Stimulated activated CD4-positive, alpha-beta T cell treated with anti-CD3 and anti-CD28 coated beads, Interleukin-4, amount 100 ng/mL, for 1 hour (primary cell): ENCODE results near the gene GBGT1.

Source experiments
- DNase-seq: peaks from one replicate; pipeline ENCODE4 v3.0.0-alpha.2; 2020

The GBGT1 gene

DNA sequence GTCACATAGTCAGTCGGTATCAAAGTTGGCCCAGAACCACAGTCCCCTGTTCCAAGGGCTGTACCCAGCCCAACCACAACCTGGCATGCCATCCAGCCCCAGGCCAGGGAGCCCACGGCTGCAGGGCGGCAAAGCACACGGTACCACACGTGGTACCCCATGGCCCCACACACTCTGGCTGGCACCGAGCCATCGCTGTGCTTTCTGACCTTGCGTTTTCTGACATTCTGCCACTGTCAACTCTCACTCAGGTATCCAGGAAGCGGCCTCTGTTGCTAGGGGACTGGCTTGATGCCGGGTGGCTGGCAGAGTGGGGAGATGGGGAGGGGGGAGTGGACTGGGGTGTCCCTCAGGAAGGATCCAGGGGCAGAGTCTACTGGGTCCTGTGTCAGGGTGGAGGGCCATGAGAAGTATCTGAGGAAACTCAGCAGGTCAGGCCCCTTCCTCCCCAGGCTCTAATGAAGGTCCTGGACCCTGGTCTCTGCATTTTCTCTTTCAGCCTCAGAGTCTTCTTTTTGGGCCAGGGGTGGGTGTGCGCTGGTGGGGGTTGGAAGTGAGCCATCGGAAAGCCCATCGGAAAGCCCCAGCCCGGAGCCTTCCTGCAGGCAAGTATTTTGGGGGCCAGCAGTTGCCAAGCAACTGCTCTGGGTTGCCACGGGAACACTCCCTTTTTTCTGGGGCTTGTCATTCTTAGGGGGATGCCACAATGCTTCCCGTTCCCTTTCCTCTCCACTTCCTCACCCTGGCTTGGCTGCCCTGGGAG lies 21.7 kb downstream of the GBGT1 start:
- peak; percentile 60 for DNase-seq

DNA sequence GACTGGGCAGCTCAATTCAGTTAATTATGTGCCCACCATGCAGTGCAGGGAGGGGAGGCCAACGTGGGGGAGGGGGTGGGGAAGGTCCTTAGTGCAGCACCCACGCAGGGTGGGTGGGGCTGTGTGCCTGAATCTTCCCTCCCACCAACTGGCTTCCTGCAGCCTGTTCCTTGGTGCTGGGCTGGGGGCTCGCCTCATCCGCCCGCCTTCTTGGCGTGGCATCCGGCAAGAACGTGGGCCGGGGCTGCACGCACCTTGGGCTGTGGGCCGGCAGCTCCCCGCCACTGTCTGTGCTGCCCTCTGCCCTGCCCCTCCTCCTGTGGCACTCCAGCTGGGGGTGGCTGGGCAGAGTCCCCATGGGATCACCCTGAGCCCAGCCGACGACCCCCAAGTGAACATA lies 23.1 kb downstream of the GBGT1 start:
- no peak for DNase-seq

DNA sequence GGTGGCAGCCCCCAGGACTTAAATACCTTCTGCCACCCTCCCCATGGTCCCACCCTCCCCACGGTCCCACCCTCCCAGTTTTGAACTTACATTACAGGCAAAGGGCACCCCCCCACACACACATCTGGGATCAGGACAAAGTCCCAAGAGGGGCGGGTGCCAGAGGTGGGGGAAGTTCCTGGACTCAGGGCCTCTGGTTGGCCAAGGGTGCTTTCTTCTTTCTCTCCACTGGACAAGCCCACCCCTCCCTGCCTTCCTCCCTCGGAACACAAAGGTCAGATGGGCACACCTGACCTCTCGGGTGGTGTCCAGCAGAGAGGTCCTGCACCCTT lies 23.6 kb downstream of the GBGT1 start:
- DNase-seq: no peak

DNA sequence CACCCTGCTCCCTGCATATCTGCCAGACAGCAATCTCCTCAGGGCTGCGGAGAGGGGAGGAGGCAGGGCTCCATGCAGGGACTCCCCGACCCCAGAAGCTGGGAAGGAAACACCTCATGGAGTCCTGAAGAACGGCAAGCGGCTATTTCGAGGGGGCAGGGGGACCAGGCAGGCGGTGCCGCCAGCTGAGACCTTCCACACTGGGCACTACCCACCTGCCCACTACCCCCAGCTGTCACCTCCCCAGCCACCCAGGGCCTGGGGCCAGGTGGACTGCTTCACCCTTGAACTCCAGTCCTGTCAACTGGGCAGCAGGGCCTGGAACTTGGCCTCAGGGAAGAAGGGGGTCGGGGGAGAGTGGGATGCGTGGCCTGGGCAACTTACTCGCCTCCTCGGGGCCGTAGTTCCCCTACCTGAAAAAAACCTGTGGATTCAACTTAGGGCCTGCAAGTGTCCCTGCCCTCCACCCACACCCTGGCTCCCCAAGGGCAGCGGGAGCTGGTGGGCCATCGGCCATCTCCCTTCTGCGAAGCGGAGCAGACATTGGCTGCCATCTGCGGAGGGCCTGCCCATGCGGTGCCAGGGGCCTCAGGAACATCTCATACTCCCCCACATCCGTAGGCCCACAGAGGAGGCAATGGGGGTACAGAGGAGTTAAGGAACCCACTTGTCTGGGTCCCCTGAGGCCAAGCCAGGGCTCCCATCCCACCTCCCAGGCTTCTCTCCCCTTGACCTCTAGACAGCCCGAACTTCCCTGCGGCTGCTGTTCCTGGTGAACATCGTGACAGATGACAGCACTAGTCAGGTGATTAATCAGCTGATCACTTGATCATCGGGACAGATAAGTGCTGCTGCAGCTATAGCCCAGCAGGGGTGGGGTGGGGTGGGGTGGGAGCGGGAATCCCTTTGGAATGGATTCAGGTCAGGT lies 24.2 kb downstream of the GBGT1 start:
- DNase-seq: no peak

DNA sequence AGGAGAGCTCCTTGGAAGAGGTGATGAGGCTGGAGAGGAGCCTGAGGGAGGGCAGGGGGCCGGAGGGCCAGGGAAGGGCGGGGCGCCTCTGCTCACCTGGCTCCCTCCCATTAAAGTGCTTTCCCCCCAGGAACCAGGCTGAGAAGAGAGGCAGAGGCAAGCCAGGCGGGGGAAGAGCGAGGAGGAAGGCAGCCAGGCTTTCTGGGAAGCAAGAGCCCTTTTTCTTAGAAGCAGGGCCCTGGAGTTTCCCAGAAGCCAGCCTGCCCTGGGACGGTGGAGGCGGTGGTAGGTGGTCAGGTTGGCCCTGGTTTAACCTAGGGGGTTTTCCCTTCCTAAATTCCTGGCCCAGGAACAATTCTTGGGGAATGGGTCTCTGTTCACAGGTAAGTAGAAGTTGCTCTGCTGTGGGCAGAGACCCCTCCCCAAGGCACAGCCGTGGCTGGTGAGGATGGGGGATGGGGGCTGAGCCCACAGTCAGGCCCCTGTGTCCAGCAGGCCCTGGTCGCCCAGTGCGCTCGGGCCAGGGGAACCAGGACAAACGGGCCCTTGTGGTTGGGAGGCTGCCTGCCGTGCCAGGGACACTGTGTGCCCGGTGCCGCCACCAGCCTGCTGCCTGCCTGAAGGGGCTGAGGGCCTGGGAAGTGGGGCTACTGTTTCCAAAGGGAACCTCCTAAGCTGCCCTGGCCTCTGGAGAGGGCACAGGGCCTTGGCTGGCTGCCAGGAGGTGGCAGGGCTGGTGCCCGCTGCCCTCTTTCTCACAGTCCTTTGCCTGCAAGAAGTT lies 26.1 kb downstream of the GBGT1 start:
- no peak for DNase-seq

DNA sequence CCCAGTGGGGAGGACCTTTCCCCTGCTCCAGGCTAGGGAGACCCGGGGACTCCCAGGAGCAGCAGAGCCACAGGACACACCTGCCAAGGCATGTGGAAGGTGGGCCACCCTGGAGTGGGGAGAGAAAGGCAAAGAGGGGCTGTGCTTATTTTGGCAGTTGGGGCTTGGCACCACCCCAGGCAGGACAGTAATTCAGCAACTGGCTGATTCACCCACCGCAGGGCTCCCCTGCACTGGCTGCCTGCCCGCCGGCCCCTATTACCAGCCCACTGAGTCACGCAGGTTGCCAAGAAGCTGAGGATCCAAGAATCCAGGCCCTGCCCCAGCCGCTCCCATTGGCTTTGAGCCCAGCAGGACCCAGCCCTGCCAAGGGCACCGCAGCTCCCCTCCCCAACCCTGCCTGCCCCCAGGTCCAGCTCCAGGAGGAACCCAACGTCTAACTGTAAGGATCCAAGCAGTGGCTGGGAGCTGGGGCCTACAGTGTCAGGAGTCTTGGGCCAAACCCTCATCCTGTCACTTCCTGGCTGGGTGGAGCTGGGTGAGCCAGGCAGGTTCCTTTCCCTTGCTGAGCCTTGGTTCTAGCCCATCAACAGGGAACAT lies 28.5 kb downstream of the GBGT1 start:
- peak; percentile 59 for DNase-seq

DNA sequence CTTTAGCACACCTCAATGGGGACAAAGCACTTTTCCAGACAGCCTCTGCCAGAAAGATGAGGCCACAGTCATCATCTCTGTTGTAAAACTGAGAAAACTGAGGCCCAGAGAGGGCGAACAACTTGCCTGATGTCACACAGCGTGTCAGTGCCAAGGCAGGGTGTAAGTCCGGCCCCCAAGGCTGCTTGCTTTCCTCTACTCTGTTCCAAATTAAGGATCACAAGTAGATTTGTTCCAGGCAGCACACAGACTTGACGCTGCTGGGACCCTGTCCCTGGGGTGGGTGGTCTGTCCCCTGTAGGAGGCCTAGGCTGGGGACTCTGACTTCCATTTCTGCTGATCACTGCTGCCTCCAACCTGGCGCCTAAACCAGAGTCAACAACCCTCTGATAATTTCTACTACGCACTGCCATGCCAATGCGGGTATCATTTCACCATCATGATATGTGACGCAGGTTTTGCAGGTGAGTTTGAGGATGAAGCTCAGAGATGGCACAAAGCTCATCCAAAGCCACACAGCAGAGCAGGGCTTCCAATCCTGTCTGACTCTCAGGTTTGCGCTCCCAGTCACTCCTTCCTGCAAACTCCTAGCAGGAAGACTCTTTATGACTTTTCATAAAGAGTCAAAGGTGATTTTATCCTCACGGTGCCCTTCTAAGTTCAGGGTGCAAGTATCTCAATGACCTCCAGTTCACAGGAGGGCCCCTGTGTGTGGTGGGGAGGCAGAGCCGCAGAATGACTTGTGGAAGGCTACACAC lies 29.1 kb downstream of the GBGT1 start:
- DNase-seq: no peak

DNA sequence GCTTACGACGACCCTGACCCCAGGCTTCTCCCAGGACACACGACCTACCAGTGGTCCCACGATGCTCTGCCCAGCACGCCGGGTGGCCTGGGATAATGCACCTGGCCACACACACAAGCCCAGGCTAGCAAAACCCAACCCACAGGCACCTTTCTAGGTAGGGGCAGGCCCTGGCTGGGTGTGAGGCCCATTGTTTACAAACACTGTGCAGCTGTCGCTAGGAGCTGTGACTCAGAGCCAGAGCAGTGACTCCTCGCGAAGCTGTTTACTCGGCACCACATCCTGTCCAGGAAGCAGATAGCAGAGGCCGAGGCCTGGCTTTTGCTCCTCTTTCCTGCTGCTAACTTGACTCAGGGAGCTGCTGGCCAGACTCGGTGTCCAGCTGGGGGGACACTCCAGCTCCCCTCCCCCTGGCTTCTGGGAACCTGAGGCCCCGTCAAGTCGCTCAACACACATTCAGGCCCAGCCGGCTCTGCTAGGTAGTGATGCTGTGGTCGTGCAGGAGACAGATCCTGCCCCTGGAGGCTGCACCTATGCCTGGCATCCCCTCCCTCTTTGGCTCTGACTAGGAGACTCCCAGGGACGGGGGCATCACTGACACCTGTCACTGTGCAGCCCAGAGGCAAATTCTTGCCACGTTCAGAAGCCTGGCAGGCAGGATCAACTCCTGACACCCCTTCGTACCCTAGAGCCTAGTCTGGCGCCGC lies 29.9 kb downstream of the GBGT1 start:
- peak; percentile 75 for DNase-seq

DNA sequence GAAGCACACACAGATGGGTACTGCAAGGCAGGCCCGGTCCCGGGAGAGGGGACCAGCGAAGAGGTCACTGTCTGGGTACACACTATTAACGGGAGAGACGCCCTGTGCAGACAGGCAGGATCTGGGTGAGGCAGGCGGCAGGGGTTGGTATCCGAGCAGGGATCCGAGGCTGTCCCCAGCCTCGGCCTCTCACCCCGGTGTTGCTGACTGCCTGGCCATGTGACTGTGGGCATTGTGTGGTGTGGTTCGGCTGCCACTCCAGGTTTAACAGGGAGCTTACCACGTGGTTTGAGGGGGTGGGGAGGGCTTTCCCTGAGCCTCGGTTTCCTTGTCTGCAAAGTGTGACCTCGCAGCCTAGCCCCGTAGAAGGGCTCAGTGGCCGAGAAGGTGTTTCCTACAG lies 31.5 kb downstream of the GBGT1 start:
- DNase-seq: no peak

DNA sequence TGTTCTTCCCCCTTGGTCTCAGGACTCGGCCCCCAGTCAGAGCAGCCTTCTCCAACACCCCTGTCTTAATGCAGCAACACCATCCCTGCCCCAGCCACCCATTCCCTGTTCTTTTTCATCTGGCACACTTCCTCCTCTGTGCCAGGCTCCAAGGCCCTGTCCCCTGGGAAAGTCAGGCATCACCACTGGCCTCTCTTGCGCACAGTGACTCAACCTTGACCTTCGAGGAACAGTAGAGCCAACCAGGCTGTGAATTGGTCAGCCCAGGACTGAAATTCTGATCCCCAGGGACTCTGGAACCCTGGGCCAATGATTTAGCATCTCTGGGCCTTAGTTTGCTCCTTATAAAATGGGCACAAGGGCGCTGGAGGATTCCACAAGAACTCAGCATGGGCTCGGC lies 32.2 kb downstream of the GBGT1 start:
- DNase-seq: no peak

DNA sequence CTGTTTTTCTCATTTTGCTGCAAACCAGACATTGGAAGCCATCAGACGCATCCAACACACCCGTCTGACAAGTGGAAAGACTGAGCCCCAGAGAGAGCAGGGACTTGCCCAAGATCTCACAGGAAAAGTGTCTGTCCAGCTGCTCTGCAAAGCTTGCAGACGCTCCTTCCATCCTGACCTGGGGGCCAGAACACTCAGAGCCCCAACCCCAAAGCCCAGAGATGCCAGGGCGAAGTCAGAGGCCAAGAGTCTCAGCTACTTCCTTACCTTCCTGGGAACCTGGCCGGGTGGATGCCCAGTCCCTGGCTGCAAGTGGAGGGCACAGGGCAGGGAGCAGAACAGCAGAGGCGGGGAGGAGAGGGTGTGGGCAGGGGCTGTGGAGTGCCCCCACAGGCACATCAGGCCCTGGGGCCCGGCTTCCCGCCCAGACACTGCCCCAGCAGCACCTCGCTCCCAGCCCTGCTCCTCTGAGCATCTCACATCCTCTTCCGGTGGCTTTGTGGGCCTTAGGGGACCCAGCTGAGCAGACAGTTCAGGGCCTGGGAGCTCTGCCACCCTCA lies 32.9 kb downstream of the GBGT1 start:
- peak; percentile 29 for DNase-seq

DNA sequence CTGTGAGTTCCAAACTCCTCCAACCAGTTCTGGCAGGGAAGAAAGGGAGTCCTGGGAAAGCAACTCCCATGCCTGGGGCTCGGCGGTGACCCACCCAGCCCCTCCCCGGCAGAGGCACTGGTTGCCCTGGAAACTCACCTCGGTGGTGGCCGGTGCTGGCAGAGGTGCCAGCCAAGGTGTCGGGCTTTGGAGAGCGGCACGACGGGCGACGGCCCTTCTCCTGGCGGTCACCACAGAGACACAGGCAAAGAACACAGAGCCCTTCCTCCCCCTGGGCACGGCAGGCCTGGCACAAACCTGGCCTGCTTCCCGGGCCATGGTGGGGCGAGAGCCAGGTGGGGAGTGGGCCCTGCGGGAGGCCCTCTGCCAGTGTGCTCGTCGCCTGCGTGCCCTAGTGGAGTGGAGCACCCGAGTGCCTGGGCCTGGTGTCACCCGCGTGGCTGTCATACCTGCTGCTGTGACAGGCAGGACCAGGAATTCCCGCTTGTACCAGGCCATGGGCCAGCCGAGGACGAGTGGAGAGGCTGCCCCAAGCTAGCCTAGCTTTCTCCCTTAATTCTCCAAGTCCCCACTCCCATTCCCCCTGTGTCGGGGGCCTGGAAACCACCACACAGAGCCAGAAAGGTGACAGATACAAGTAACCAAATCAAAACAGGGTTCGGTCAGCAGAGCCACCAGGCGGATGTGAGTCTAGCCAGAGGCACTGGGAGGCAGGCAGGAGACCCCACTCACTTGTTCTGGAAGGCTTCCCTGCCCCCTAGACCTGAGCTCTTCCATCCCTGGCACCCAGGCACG lies 34.5 kb downstream of the GBGT1 start:
- DNase-seq: no peak

DNA sequence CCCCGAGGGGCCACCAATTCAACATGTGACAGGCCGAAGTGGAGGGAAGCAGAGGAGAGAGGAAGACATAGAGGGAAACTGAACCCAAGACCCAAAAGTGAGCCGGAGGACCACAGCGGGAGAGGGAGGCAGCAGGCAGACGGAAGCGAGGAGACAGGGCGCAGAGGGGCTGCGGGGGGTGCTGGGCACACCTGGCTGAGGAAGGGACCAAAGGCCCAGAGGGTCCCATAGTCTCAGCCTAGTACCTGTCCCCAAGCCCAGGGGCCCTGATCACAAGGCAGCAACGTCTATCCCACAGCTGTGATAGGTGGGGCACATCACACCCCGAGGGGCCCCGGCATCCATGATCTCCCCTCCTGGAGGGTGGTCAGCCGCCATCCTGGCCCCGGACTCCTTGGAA lies 35.6 kb downstream of the GBGT1 start:
- DNase-seq: no peak

DNA sequence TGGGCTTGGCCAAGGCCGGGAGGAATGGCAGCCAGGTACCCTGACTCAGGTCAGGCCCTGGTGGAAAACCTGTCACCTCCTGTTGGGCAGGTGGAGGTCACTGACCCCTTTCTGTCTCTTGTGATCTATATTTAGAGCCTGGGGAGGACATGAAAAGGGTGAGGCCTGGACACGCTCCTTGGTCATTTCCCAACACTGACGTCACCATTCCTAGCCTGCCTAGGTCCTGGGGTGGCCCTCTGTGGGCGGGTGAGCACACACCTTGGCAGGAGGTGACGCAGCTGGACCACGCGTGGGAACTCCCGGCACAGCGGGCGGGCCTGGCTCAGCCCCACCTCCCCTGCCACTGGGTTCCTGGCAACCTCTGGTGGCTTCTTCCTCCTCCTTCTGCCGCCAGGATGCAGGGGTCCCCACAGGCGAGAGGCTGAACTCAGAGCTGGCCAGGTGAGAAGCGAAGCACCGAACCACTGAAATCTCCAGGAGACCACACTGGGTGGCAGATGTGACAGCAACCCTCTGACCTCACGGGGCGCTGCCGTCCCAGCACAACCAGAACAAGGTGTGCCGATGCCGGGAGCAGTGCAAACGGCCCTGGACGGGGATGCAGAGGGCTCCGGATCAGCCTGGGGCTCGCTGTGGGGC lies 36.3 kb downstream of the GBGT1 start:
- DNase-seq: peak; percentile 41

DNA sequence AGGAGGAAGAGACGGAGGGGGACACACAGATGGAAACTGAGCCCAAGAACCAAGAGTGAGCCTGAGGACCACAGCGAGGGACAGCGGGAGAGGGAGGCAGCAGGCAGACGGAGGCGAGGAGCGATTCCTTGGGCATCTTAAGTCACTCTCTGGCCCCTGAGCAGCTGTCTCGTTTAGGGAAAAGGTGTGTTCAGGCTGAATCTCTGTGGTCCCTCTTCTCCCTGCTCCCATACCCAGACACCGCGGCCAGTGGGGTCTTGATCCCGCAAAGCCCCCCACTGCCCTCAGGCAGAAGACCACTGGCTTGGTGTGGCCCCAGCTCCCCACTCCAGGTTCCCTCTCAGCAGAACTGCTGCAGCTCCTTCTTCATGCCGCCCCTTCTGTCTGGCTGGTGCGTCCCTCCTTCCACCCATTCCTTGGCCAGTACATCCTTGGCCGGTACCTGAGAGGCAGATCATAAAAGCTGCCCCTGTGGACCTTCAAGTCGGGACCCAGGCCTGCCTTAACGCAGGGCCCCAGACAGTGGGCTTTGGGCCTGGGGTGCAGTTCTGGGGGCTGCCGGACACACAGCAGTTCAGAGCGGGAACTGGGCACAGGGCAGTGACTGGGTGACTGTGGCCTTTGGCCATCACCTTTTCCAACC lies 36.9 kb downstream of the GBGT1 start:
- no peak for DNase-seq

DNA sequence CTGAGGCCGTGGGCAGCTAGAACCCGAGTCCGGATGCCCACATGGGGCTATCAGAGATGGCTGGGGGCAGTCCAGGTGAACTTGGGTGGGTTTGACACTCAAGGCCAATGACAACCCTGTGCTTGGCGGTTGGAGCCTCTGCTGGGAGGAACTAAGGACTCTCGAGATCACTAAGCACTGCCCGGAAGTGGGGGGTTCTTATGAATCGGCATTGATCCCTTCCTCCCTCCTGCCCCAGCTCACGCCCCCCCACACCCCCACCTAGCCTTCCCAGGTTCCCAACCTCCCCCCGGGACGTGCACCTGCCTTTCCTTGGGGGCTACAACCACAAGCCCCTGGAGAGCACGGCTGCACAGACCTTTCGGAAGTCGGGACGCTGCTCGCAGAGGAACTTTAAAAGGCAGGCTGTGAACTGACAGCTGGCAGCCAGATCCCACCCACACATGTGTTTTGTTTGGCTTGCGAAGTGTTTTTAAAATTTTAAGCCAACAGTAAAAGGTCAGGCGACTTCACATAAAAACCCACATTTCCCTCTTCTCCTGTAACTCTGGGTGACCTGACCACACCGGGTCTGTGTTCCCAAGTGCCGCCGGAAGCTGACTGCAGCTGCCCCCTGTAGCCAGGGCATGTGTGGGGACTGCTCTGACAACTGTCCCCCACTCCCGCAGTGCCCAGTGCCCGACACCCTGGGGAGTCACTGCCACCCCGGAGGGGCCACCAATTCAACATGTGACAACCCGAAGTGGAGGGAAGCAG lies 37.6 kb downstream of the GBGT1 start:
- no peak for DNase-seq

DNA sequence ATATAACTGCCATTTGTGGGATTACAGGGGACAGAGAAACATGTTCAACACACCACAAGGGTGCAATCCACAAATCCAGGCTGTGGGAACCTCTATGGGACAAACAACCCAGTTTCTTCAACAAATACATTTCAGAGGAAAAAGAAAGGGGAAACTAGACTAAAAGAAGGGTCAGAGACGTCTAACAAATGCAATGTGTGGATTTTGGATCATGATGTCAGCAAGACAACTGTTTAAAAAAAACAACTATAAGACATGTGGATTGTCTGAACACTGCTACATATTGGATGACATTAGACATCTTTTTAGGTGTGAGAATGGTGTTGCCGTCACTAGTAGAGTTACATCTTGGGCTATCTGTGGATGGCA lies 38.8 kb downstream of the GBGT1 start:
- no peak for DNase-seq

DNA sequence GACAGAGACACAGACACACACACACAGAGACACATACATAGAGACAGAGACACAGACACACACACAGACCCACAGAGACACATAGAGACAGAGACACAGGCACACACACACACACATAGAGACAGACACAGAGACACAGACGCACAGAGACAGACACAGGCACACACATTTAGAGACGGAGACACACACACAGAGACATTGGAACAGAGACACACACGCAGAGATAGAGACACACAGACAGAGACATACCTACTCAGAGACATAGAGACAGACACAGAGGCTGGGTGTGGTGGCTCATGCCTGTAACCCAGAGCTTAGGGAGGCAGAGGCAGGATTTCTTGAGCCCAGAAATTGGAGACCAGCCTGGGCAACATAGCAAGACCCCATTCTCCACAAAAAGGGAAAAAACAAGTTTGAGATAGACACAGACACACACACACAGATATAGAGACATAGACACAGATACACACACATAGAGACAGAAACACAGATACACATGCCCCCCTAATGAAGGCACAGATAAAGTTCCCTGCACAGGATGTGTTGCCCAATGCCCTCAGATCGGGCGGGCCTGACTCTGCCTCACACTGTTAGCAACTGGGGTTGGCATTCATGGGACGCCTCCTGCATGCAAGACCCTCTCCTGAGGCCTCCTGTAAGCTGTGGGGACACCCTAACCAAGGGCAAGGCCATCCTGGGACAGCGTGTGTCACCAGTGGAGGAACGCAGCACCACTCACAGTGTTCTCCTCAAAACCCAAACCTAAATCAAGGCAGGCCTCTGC lies 39.4 kb downstream of the GBGT1 start:
- no peak for DNase-seq
